HG02852 (cell line): ENCODE measurements around the gene CELF1.
A peak's percentile ranks its signal among the peaks of the same experiment; 100 is the strongest.

Source experiments
- ATAC-seq: cut with Tn5 transposase; IDR thresholded peaks from one replicate; pipeline ENCODE4 v1.9.1; 2021; ENCODE audit warnings: mild to moderate bottlenecking, moderate library complexity; ENCODE audit not compliant: unreplicated experiment

CELF1 gene

GRCh38 chr11:47488674-47489394 lies 64.1 kb downstream of the CELF1 start:
- no peak for ATAC-seq

- ATAC-seq, result no peak
Observed at GRCh38 chr11:47488111-47488510, 64.8 kb downstream of the CELF1 start.

GRCh38 chr11:47487421-47487820 lies 65.5 kb downstream of the CELF1 start:
- ATAC-seq, result no peak

- no peak for ATAC-seq
Observed at GRCh38 chr11:47485107-47485506, 67.8 kb downstream of the CELF1 start.

GRCh38 chr11:47483457-47483856 lies 69.5 kb downstream of the CELF1 start:
- ATAC-seq, result no peak

- ATAC-seq, result no peak
Observed at GRCh38 chr11:47480762-47481161, 72.2 kb downstream of the CELF1 start.

GRCh38 chr11:47478651-47479329 lies 74.1 kb downstream of the CELF1 start:
- ATAC-seq, result no peak

- ATAC-seq, result no peak
Observed at GRCh38 chr11:47477753-47478152, 75.2 kb downstream of the CELF1 start.

GRCh38 chr11:47477323-47477722 lies 75.6 kb downstream of the CELF1 start:
- ATAC-seq, result no peak

- no peak for ATAC-seq
Observed at GRCh38 chr11:47470671-47471070, 82.3 kb downstream of the CELF1 start.

- no peak for ATAC-seq
Observed at GRCh38 chr11:47469361-47470179, 83.4 kb downstream of the CELF1 start.

- ATAC-seq, result no peak
Observed at GRCh38 chr11:47468598-47469214, 84.2 kb downstream of the CELF1 start.

GRCh38 chr11:47467357-47467756 lies 85.6 kb downstream of the CELF1 start:
- no peak for ATAC-seq

- no peak for ATAC-seq
Observed at GRCh38 chr11:47466701-47467250, 86.2 kb downstream of the CELF1 start.

- ATAC-seq, result no peak
Observed at GRCh38 chr11:47466201-47466600, 86.7 kb downstream of the CELF1 start.

- no peak for ATAC-seq
Observed at GRCh38 chr11:47464483-47464882, 88.4 kb downstream of the CELF1 start.

- no peak for ATAC-seq
Observed at GRCh38 chr11:47461876-47462275, 91.1 kb downstream of the CELF1 start.

- no peak for ATAC-seq
Observed at GRCh38 chr11:47460571-47461235, 92.2 kb downstream of the CELF1 start.

- ATAC-seq, result peak; percentile 70
Observed at GRCh38 chr11:47454258-47454671, 98.7 kb downstream of the CELF1 start.

- ATAC-seq, result no peak
Observed at GRCh38 chr11:47453365-47453764, 99.6 kb downstream of the CELF1 start.
